ENCODE measurements around the gene PIK3IP1.

PIK3IP1 gene

GRCh38 chr22:31282748-31283468, 9.4 kb downstream of the PIK3IP1 start:
- H3K27ac ChIP-seq, result no peak overlapping the region
- TF ChIP-seq ZFX (IDR thresholded peaks at IDR 0.05) (no peak), CTCF (conservative IDR thresholded peaks at IDR 0.05) (no peak)

GRCh38 chr22:31281733-31282132, 10.6 kb downstream of the PIK3IP1 start:
- TF ChIP-seq ZFX (IDR thresholded peaks at IDR 0.05) (no peak), CTCF (conservative IDR thresholded peaks at IDR 0.05) (no peak)
- no peak overlapping the region for H3K27ac ChIP-seq

- H3K27ac ChIP-seq, result no peak overlapping the region
- no peak for TF ChIP-seq CTCF (conservative IDR thresholded peaks at IDR 0.05)
- no peak for TF ChIP-seq ZFX (IDR thresholded peaks at IDR 0.05)
Measured at GRCh38 chr22:31279821-31280505, 12.3 kb downstream of the PIK3IP1 start.

GRCh38 chr22:31279327-31279669, 13.0 kb downstream of the PIK3IP1 start:
- TF ChIP-seq CTCF (conservative IDR thresholded peaks at IDR 0.05), result no peak
- no peak for TF ChIP-seq ZFX (IDR thresholded peaks at IDR 0.05)
- H3K27ac ChIP-seq, result no peak overlapping the region

GRCh38 chr22:31278626-31279326, 13.5 kb downstream of the PIK3IP1 start:
- H3K27ac ChIP-seq, result no peak overlapping the region
- TF ChIP-seq ZFX (IDR thresholded peaks at IDR 0.05) (no peak), CTCF (conservative IDR thresholded peaks at IDR 0.05) (no peak)

- H3K27ac ChIP-seq, result no peak overlapping the region
- TF ChIP-seq ZFX (IDR thresholded peaks at IDR 0.05), result no peak
- no peak for TF ChIP-seq CTCF (conservative IDR thresholded peaks at IDR 0.05)
Measured at GRCh38 chr22:31278151-31278621, 14.1 kb downstream of the PIK3IP1 start.

GRCh38 chr22:31277741-31278140, 14.5 kb downstream of the PIK3IP1 start:
- TF ChIP-seq CTCF (conservative IDR thresholded peaks at IDR 0.05) (no peak), ZFX (IDR thresholded peaks at IDR 0.05) (no peak)
- no peak overlapping the region for H3K27ac ChIP-seq
